Panc1 (cell line): ENCODE data around the gene SERAC1. TPM values are rescaled to one million over a fixed set of nuclear protein-coding genes. Genes with fewer than 3 reads are reported as not detected.

Source experiments
- ATAC-seq: fragments of 200-7000 bp; cut with Tn5 transposase; 2 replicates; pipeline ENCODE4 v1.9.1; 2020; ENCODE audit warnings: mild to moderate bottlenecking, moderate library complexity
- BruUV-seq: library from RNA; stranded (reverse); fragments of 400-500 nt; replicated peaks from 2 replicates; lab custom pipeline; 2021; lab: Mats Ljungman, UMichigan
- CTCF ChIA-PET: fragments of 300-600 bp; sonication (Branson Sonifier 250); formaldehyde crosslinking; loops from one replicate; lab custom pipeline; 2022; ENCODE audit warnings: antibody characterized with exemption; lab: Charles Lee
- POLR2A ChIA-PET: fragments of 300-600 bp; sonication (Branson Sonifier 250); formaldehyde crosslinking; loops from one replicate; lab custom pipeline; 2022; ENCODE audit warnings: antibody characterized with exemption; lab: Charles Lee
- DNase-seq: peaks from one replicate; pipeline ENCODE4 v3.0.0-alpha.2; 2010; ENCODE audit warnings: low read depth, low spot score
- H3K27ac ChIP-seq: 2 replicates; pipeline ENCODE4 v1.5.1; 2011; ENCODE audit warnings: mild to moderate bottlenecking, low read length, inconsistent platforms
- H3K27me3 ChIP-seq: fragments of 200-500 bp; sonication (Bioruptor generic); 2 replicates; pipeline ENCODE4 v1.6.0; 2014; ENCODE audit warnings: low read length, inconsistent platforms; ENCODE audit not compliant: control insufficient read depth, insufficient read depth
- H3K36me3 ChIP-seq: fragments of 200-500 bp; sonication (Bioruptor generic); 2 replicates; pipeline ENCODE4 v1.5.1; 2014; ENCODE audit warnings: inconsistent platforms, mild to moderate bottlenecking, low read length, moderate library complexity; ENCODE audit not compliant: control insufficient read depth, insufficient read depth
- H3K4me1 ChIP-seq: 2 replicates; pipeline ENCODE4 v1.5.1; 2011; ENCODE audit warnings: inconsistent platforms, mild to moderate bottlenecking, low read length, moderate library complexity; ENCODE audit not compliant: control insufficient read depth, insufficient read depth
- H3K4me3 ChIP-seq, 2 experiments: 2 replicates each; pipeline ENCODE4 v1.5.1; 2011 to 2012; ENCODE audit warnings: low read depth in 2 of 2, low read length in 2 of 2, mild to moderate bottlenecking in 2 of 2, inconsistent platforms in 1 of 2, moderate library complexity in 1 of 2
- H3K9me3 ChIP-seq: fragments of 200-500 bp; sonication (Bioruptor generic); 2 replicates; pipeline ENCODE4 v1.5.1; 2014; ENCODE audit warnings: low read depth, mild to moderate bottlenecking, inconsistent platforms, low read length, moderate library complexity; ENCODE audit not compliant: control insufficient read depth, insufficient read depth
- CTCF ChIP-seq: fragments of 450-650 bp; IDR thresholded peaks from 2 replicates; pipeline ENCODE4 v1.5.1; 2017; ENCODE audit warnings: mild to moderate bottlenecking
- POLR2AphosphoS5 ChIP-seq: IDR thresholded peaks from 2 replicates; pipeline ENCODE4 v1.6.1; 2012; ENCODE audit warnings: mild to moderate bottlenecking, low read depth, low read length, moderate library complexity
- REST ChIP-seq, 2 experiments: IDR thresholded peaks; 2 replicates each; pipeline ENCODE4 v1.6.1; 2011 to 2012; ENCODE audit warnings: low read depth in 2 of 2, control low read depth in 1 of 2, low read length in 1 of 2, mild to moderate bottlenecking in 1 of 2, moderate library complexity in 1 of 2; ENCODE audit not compliant: insufficient read depth in 1 of 2
- SIN3A ChIP-seq: IDR thresholded peaks from 2 replicates; pipeline ENCODE4 v1.6.1; 2012; ENCODE audit warnings: low read depth, mild to moderate bottlenecking, low read length, moderate library complexity, borderline replicate concordance; ENCODE audit not compliant: insufficient read depth
- TCF7L2 ChIP-seq: IDR thresholded peaks from 2 replicates; pipeline ENCODE4 v1.6.1; 2011; ENCODE audit warnings: mild to moderate bottlenecking, low read depth, low read length, inconsistent platforms
- in situ Hi-C: cut with HindIII; loops from 2 replicates; pipeline ENCODE4 v1.10.0; 2016; ENCODE audit warnings: low sequenced_read_pairs, low pct_unique_long_range_greater_than_20kb
- intact Hi-C: fragments of 100-400 bp; cut with micrococcal nuclease; formaldehyde crosslinking; loops from one replicate; pipeline ENCODE4 v1.10.0; 2022; ENCODE audit not compliant: unreplicated experiment
- total RNA-seq: library from RNA; stranded (reverse); gene quantifications from one replicate; pipeline ENCODE4 v1.2.1, GENCODE V29; 2021; ENCODE audit not compliant: unreplicated experiment

The SERAC1 gene
- total RNA-seq, 1 experiment from 2014 or later, result 8.2 TPM

DNA sequence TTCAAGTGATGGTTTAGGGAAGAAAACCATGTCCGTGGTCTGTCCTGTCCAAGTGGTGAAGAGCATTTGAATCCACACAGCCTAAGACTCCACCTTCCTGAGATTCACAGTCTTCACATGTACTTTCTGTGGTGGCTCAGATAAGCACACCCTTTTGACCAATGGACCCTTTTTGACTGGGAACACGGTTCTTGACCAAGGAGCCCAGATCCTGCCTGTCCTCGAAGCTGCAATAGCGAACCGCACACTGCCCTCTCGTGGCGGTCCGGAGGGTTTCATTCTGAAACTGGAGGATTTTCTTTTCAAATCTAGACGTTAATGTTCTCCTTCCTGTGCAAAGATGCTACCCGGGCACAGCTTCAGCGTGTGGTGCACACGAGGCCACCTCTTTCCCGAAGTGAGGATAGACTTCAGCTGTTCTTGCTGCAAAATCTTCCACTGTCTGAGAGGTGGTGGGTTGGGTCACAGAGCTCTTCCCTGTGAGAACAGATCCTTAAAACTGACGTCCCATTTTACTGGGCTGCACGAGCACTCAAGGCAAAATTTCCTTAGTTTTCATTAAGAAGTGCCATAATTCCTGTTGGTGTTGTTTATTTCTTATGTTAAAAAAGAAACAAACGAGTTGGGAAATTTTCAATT, 95.9 kb downstream of the SERAC1 start:
- Histone ChIP-seq H3K27me3 (no peaks in the 10 kb centered on the region), H3K9me3 (no peaks in the 10 kb centered on the region), H3K4me1 (peaks cover 40% of the 10 kb centered on the region), H3K36me3 (peaks cover 10% of the 10 kb centered on the region), H3K27ac (peak overlapping the region; percentile 85), H3K4me3 (no peak overlapping the region)
- POLR2A ChIA-PET, result no interaction called here
- ATAC-seq (peak; percentile 77), DNase-seq (no peak)
- intact Hi-C loops (no loop called here), in situ Hi-C loops (no loop called here)
- CTCF ChIA-PET, result interaction anchor here (0.7 to 1.0 kb wide), 3 partner anchors 69 to 90 kb away, joined by 4 to 7 read pairs (median 6); no protein-coding TSS in a partner anchor
- TSS peak; percentile 11 for BruUV-seq
- TF ChIP-seq TCF7L2, result no peak
- TF ChIP-seq CTCF, result peak; percentile 91

DNA sequence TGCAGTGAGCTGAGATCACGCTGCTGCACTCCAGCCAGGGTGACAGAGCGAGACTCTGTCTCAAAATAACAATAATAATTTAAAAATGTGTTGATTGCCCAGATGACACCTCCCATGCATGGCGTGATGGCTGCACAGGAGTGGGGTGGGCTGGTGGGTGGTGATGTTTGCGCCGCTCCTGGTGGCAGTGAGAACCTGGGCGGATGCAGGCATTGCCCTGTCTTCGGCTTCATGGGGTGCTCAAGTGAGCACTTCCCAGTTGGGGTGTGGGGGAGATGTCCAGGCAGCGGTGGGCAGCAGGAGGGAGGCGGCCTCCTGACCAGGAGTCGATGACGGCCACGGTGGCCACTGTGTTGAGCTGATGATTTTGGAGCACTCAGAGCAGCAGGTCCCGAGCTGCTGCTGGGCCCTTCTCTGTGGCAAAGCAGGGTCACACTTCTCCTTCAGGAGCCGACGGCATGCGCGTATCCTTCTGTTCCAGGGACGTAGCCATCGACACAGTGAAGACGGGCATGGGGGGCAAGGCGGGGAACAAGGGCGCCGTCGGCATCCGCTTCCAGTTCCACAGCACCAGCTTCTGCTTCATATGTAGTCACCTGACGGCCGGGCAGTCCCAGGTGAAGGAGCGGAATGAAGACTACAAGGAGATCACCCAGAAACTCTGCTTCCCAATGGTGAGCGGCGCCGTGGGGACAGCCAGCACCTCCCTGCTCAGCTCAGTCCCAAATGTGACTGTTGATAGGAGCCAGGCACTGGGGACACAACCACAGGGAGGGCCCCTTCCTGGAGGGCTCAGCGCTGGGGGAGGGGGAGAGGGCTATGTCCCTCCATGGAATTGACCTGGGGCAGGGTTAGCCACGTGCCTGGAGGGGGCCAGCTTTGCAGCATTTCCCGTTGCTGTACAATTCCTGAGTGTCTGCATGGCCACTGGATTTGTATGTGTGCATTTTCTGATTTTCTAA, 96.7 kb downstream of the SERAC1 start:
- ChIA-PET POLR2A (interaction anchor here (0.5 kb wide), 1 partner anchor 368 kb away, joined by 3 read pairs; no protein-coding TSS in a partner anchor), CTCF (interaction anchor here (1.0 to 1.1 kb wide), 2 partner anchors 9 to 68 kb away, joined by 3 to 4 read pairs; no protein-coding TSS in a partner anchor)
- peaks cover 41% of the 10 kb centered on the region for H3K4me1 ChIP-seq
- H3K4me3 ChIP-seq, result no peak overlapping the region
- no peaks in the 10 kb centered on the region for H3K27me3 ChIP-seq
- no peak for DNase-seq
- peak; percentile 54 for ATAC-seq
- intact Hi-C loops (no loop called here), in situ Hi-C loops (no loop called here)
- TF ChIP-seq CTCF (no peak), REST (IDR thresholded peaks at IDR 0.05; ENCODE audit: insufficient read depth in 1 of 2, low read depth in 2 of 2, low read length in 1 of 2) (no peak), TCF7L2 (no peak), SIN3A (no peak), POLR2AphosphoS5 (no peak)
- BruUV-seq, result no TSS peak
- H3K27ac ChIP-seq, result peak overlapping the region; percentile 85
- H3K9me3 ChIP-seq, result no peaks in the 10 kb centered on the region
- peaks cover 13% of the 10 kb centered on the region for H3K36me3 ChIP-seq
